A549 (cell line): ENCODE results near the gene ACBD4. TPM values are rescaled to one million over a fixed set of nuclear protein-coding genes. Genes with fewer than 3 reads are reported as not detected.

Source experiments
- ATAC-seq, 2 experiments: fragments of 200-7000 bp in 1 of 2; fragments of >200 bp in 1 of 2; cut with Nextera tagmentation in 1 of 2; cut with Tn5 transposase in 1 of 2; 3 replicates each; pipeline versions ENCODE4 v1.8.0 to v1.9.1; 2018 to 2020; ENCODE audit warnings: mild to moderate bottlenecking in 1 of 2, moderate library complexity in 1 of 2
- CTCF ChIA-PET: fragments of 300-600 bp; sonication (Branson Sonifier 250); formaldehyde crosslinking; extraction: SDS; loops from one replicate; lab custom pipeline; 2021; ENCODE audit warnings: antibody characterized with exemption, inconsistent platforms; lab: Yijun Ruan, JAX
- POLR2A ChIA-PET: fragments of 350-600 bp; formaldehyde crosslinking; extraction: SDS; loops from one replicate; lab custom pipeline; 2021; ENCODE audit warnings: antibody characterized with exemption, inconsistent platforms; lab: Yijun Ruan, JAX
- DNase-seq, 2 experiments: peaks; one replicate each; pipeline versions ENCODE4 v3.0.0 to v3.0.0-alpha.2; 2011 to 2016; ENCODE audit warnings: low read depth in 1 of 2, low spot score in 1 of 2
- FAIRE-seq: peaks from 2 replicates; lab custom pipeline; 2011; peaks lifted over from hg19 to GRCh38; lab: Jason Lieb, UNC
- H3K27ac ChIP-seq, 2 experiments: fragments of >200 bp; sonication (Bioruptor Twin); formaldehyde crosslinking; 3 replicates each; pipeline ENCODE4 v1.5.1; 2016 to 2017
- H3K4me1 ChIP-seq: fragments of >200 bp; sonication (Bioruptor Twin); formaldehyde crosslinking; 3 replicates; pipeline ENCODE4 v1.6.1; 2016
- H3K4me2 ChIP-seq: fragments of >200 bp; sonication (Bioruptor Twin); formaldehyde crosslinking; 3 replicates; pipeline ENCODE4 v1.6.1; 2016
- H3K4me3 ChIP-seq: fragments of >200 bp; sonication (Bioruptor Twin); formaldehyde crosslinking; 3 replicates; pipeline ENCODE4 v1.5.1; 2016
- H3K9me3 ChIP-seq: fragments of >200 bp; sonication (Bioruptor Twin); formaldehyde crosslinking; 3 replicates; pipeline ENCODE4 v1.6.1; 2016
- CBX2 ChIP-seq: fragments of 200-600 bp; sonication (generic); IDR thresholded peaks from 2 replicates; pipeline ENCODE4 v1.6.1; 2016; ENCODE audit warnings: low read depth, mild to moderate bottlenecking, borderline replicate concordance
- EHF ChIP-seq: fragments of 250-450 bp; sonication (Bioruptor Pico); IDR thresholded peaks from 2 replicates; pipeline ENCODE4 v1.5.0; 2020; ENCODE audit warnings: mild to moderate bottlenecking
- EHMT2 ChIP-seq: fragments of 200-600 bp; sonication (generic); IDR thresholded peaks from 2 replicates; pipeline ENCODE4 v1.6.1; 2016; ENCODE audit warnings: antibody characterized with exemption, low read depth, mild to moderate bottlenecking, moderate library complexity
- ESRRA ChIP-seq: fragments of 150-350 bp; IDR thresholded peaks from 2 replicates; pipeline ENCODE4 v1.6.1; 2014; ENCODE audit warnings: mild to moderate bottlenecking, low read length, borderline replicate concordance
- GATA3 ChIP-seq: IDR thresholded peaks from 2 replicates; pipeline ENCODE4 v1.6.1; 2012; ENCODE audit warnings: borderline replicate concordance
- HOXB13 ChIP-seq: fragments of 250-450 bp; sonication (Bioruptor Pico); IDR thresholded peaks from 2 replicates; pipeline ENCODE4 v1.5.0; 2020; ENCODE audit warnings: low read depth, mild to moderate bottlenecking, moderate library complexity
- HOXB5 ChIP-seq: fragments of 250-450 bp; sonication (Bioruptor Pico); IDR thresholded peaks from 2 replicates; pipeline ENCODE4 v1.5.0; 2020; ENCODE audit warnings: mild to moderate bottlenecking, moderate library complexity
- MAFK ChIP-seq: fragments of 450-650 bp; IDR thresholded peaks from 2 replicates; pipeline ENCODE4 v1.6.1; 2014; ENCODE audit not compliant: partially characterized antibody
- MYC ChIP-seq: IDR thresholded peaks from 2 replicates; pipeline ENCODE4 v1.6.1; 2012; ENCODE audit warnings: mild to moderate bottlenecking, inconsistent platforms, low read length, improper control_type of control experiment, borderline replicate concordance
- NR3C1 ChIP-seq: fragments of >200 bp; sonication (Bioruptor Twin); formaldehyde crosslinking; IDR thresholded peaks from 3 replicates; pipeline ENCODE4 v1.6.1; 2017
- PHF8 ChIP-seq: fragments of 200-600 bp; sonication (generic); IDR thresholded peaks from 2 replicates; pipeline ENCODE4 v1.6.1; 2016; ENCODE audit warnings: low read depth, mild to moderate bottlenecking, antibody characterized with exemption, moderate library complexity, borderline replicate concordance
- POLR2A ChIP-seq: IDR thresholded peaks from 2 replicates; pipeline ENCODE4 v1.6.1; 2012; ENCODE audit warnings: mild to moderate bottlenecking, low read length
- RARB ChIP-seq: fragments of 250-450 bp; sonication (Bioruptor Pico); IDR thresholded peaks from 2 replicates; pipeline ENCODE4 v1.8.0; 2021; ENCODE audit warnings: mild to moderate bottlenecking, moderate library complexity
- RCOR1 ChIP-seq: fragments of 150-350 bp; IDR thresholded peaks from 2 replicates; pipeline ENCODE4 v1.6.1; 2014; ENCODE audit warnings: antibody characterized with exemption, low read length, low read depth
- REST ChIP-seq: fragments of 200-600 bp; sonication (generic); IDR thresholded peaks from 2 replicates; pipeline ENCODE4 v1.6.1; 2016; ENCODE audit warnings: antibody characterized with exemption, mild to moderate bottlenecking, moderate library complexity
- RFX5 ChIP-seq: fragments of 450-650 bp; IDR thresholded peaks from 2 replicates; pipeline ENCODE4 v1.7.1; 2014; ENCODE audit warnings: antibody characterized with exemption, mild to moderate bottlenecking, moderate library complexity
- RNF2 ChIP-seq: fragments of 200-600 bp; sonication (generic); IDR thresholded peaks from 2 replicates; pipeline ENCODE4 v1.6.1; 2016; ENCODE audit warnings: low read depth, mild to moderate bottlenecking, antibody characterized with exemption, moderate library complexity, borderline replicate concordance
- SREBF2 ChIP-seq: fragments of 450-650 bp; IDR thresholded peaks from 2 replicates; pipeline ENCODE4 v1.6.1; 2014; ENCODE audit warnings: mild to moderate bottlenecking, moderate library complexity
- TFCP2L1 ChIP-seq: fragments of 250-450 bp; sonication (Bioruptor Pico); IDR thresholded peaks from 2 replicates; pipeline ENCODE4 v1.5.0; 2021; ENCODE audit warnings: mild to moderate bottlenecking
- ZSCAN20 ChIP-seq: fragments of 250-450 bp; sonication (Bioruptor Pico); IDR thresholded peaks from 2 replicates; pipeline ENCODE4 v1.8.0; 2022; ENCODE audit warnings: mild to moderate bottlenecking, moderate library complexity
- WGBS: methylation state at CpG from one replicate; pipeline ENCODE4 v1.1.6; 2017; ENCODE audit errors: missing lambda C conversion rate; 5-methylcytosine and 5-hydroxymethylcytosine counted together
- polyA plus RNA-seq, 4 experiments: library from polyadenylated mRNA; depleted of rRNA in 3 of 4; stranded (reverse); fragments of >200 nt; fragmentation: RNase III in 1 of 4; extraction: RNeasy Plus Mini Kit Qiagen cat#74134 plus additional on column Dnase treatment in 1 of 4; gene quantifications; 2 replicates in 3 of 4; 3 replicates in 1 of 4; pipeline ENCODE4 v1.2.3, GENCODE V29; 2011 to 2017
- TF ChIP-seq, protein P1 (sequence below): fragments of 150-350 bp; IDR thresholded peaks from 2 replicates; pipeline ENCODE4 v1.6.1; 2014; ENCODE audit warnings: low read depth, mild to moderate bottlenecking, low read length
- TF ChIP-seq, protein P2 (sequence below): fragments of >200 bp; sonication (Bioruptor Twin); formaldehyde crosslinking; IDR thresholded peaks from 3 replicates; pipeline ENCODE4 v1.6.1; 2016
- TF ChIP-seq, protein P3 (sequence below): fragments of 250-450 bp; sonication (Bioruptor Pico); IDR thresholded peaks from 2 replicates; pipeline ENCODE4 v1.5.0; 2021; ENCODE audit warnings: mild to moderate bottlenecking, moderate library complexity, borderline replicate concordance

ACBD4 gene
- polyA plus RNA-seq, 2 of the 4 experiments (the other 2 are of a cell fraction), result 11.4 to 13.7 TPM

DNA sequence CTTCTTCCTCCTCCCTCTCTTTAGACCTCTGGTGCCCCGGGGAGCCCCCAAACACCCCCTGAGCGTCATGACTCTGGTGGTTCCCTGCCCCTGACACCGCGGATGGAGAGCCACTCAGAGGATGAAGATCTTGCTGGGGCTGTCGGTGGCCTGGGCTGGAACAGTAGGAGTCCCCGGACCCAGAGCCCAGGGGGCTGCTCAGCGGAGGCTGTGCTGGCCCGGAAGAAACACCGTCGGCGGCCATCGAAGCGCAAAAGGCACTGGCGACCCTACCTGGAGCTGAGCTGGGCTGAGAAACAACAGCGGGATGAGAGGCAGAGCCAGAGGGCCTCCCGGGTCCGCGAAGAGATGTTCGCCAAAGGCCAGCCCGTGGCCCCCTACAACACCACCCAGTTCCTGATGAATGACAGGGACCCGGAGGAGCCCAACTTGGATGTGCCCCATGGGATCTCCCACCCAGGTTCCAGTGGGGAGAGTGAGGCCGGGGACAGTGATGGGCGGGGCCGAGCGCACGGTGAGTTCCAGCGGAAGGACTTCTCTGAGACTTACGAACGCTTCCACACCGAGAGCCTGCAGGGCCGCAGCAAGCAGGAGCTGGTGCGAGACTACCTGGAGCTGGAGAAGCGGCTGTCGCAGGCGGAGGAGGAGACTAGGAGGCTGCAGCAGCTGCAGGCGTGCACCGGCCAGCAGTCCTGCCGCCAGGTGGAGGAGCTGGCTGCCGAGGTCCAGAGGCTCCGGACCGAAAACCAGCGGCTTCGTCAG, 33.7 kb downstream of the ACBD4 start:
- Histone ChIP-seq H3K4me2 (0 out of 3 replicates have a peak overlapping the region, but pooled peaks have one; percentile 95), H3K27ac (peak overlapping the region; percentile 96 to 100), H3K4me3 (no peak overlapping the region), H3K4me1 (peaks cover 46% of the 10 kb centered on the region), H3K9me3 (no peaks in the 10 kb centered on the region)
- ChIA-PET CTCF (interaction anchor here (1.1 to 43.5 kb wide), 7 partner anchors 8 to 70 kb away, joined by 3 to 2147 read pairs (median 84); partner anchors contain the start of genes ACBD4, FMNL1, HEXIM1 and HEXIM2), POLR2A (interaction anchor here (5.3 to 7.6 kb wide), 3 partner anchors 9 to 28 kb away, joined by 48 to 371 read pairs (median 221); partner anchors contain the start of genes HEXIM1 and HEXIM2)
- DNase-seq (no peak), ATAC-seq (no peak), FAIRE-seq (no peak)
- TF ChIP-seq, protein P1, sequence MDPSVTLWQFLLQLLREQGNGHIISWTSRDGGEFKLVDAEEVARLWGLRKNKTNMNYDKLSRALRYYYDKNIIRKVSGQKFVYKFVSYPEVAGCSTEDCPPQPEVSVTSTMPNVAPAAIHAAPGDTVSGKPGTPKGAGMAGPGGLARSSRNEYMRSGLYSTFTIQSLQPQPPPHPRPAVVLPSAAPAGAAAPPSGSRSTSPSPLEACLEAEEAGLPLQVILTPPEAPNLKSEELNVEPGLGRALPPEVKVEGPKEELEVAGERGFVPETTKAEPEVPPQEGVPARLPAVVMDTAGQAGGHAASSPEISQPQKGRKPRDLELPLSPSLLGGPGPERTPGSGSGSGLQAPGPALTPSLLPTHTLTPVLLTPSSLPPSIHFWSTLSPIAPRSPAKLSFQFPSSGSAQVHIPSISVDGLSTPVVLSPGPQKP, result no peak
- no peak for TF ChIP-seq RFX5
- TF ChIP-seq POLR2A, result no peak
- no peak for TF ChIP-seq ZSCAN20 (CRISPR knock-in tag)
- no peak for TF ChIP-seq HOXB5 (CRISPR knock-in tag)
- no peak for TF ChIP-seq TFCP2L1 (CRISPR knock-in tag)
- TF ChIP-seq MAFK, result no peak
- no peak for TF ChIP-seq HOXB13
- TF ChIP-seq, protein P2, sequence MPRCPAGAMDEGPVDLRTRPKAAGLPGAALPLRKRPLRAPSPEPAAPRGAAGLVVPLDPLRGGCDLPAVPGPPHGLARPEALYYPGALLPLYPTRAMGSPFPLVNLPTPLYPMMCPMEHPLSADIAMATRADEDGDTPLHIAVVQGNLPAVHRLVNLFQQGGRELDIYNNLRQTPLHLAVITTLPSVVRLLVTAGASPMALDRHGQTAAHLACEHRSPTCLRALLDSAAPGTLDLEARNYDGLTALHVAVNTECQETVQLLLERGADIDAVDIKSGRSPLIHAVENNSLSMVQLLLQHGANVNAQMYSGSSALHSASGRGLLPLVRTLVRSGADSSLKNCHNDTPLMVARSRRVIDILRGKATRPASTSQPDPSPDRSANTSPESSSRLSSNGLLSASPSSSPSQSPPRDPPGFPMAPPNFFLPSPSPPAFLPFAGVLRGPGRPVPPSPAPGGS, result no peak
- no peak for TF ChIP-seq SREBF2
- TF ChIP-seq RCOR1, result no peak
- no peak for TF ChIP-seq EHF (CRISPR knock-in tag)
- no peak for TF ChIP-seq ESRRA
- no peak for TF ChIP-seq RARB
- no peak for TF ChIP-seq MYC
- TF ChIP-seq, protein P3, sequence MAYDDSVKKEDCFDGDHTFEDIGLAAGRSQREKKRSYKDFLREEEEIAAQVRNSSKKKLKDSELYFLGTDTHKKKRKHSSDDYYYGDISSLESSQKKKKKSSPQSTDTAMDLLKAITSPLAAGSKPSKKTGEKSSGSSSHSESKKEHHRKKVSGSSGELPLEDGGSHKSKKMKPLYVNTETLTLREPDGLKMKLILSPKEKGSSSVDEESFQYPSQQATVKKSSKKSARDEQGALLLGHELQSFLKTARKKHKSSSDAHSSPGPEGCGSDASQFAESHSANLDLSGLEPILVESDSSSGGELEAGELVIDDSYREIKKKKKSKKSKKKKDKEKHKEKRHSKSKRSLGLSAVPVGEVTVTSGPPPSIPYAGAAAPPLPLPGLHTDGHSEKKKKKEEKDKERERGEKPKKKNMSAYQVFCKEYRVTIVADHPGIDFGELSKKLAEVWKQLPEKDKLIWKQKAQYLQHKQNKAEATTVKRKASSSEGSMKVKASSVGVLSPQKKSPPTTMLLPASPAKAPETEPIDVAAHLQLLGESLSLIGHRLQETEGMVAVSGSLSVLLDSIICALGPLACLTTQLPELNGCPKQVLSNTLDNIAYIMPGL (CRISPR knock-in tag), result no peak
- TF ChIP-seq EHMT2, result no peak
- TF ChIP-seq, all 56 proteins: peak for 0
- WGBS, result 97% methylated on average over 43 of the region's 43 CpGs

- H3K9me3 ChIP-seq, result no peaks in the 10 kb centered on the region
- 69% methylated on average over 12 of the region's 12 CpGs for WGBS
- no peak for FAIRE-seq
- H3K27ac ChIP-seq, result peak overlapping the region; percentile 96 to 100
- no peak for ATAC-seq
- peaks cover 59% of the 10 kb centered on the region for H3K4me1 ChIP-seq
- H3K4me2 ChIP-seq, result peak overlapping the region; percentile 95
- ChIA-PET POLR2A (interaction anchor here (2.4 to 7.6 kb wide), 4 partner anchors 10 to 27 kb away, joined by 7 to 371 read pairs (median 134); partner anchors contain the start of genes HEXIM1 and HEXIM2), CTCF (interaction anchor here (0.5 to 43.5 kb wide), 7 partner anchors 9 to 167 kb away, joined by 3 to 2147 read pairs (median 84); partner anchors contain the start of genes ACBD4, FMNL1, HEXIM1 and HEXIM2)
- TF ChIP-seq MYC, result no peak
- no peak for TF ChIP-seq REST
- no peak for TF ChIP-seq MAFK
- no peak for TF ChIP-seq RNF2
- no peak for TF ChIP-seq HOXB5 (CRISPR knock-in tag)
- no peak for TF ChIP-seq NR3C1
- TF ChIP-seq PHF8, result no peak
- TF ChIP-seq GATA3, result no peak
- no peak for TF ChIP-seq EHMT2
- TF ChIP-seq TFCP2L1 (CRISPR knock-in tag), result no peak
- no peak for TF ChIP-seq RFX5
- no peak for TF ChIP-seq CBX2
- TF ChIP-seq, protein P1, result no peak
- DNase-seq, result no peak
- H3K4me3 ChIP-seq, result peak overlapping the region; percentile 6; the same call in 1 of the 3 replicates
Measured at GRCh38 chr17:45170280-45170930, 34.9 kb downstream of the ACBD4 start.
